ENCODE results near the gene CPLANE1. TPM values are rescaled to one million over a fixed set of nuclear protein-coding genes. Genes with fewer than 3 reads are reported as not detected.
"Not testable (repeated sequence)": the region's sequence is repeated elsewhere in the genome, so short reads cannot be mapped to it uniquely, and the experiment has no call there.

CPLANE1 gene
- total and polyA plus RNA-seq, 12 donors: 3.8 to 29.7 (median 12.7) TPM

DNA sequence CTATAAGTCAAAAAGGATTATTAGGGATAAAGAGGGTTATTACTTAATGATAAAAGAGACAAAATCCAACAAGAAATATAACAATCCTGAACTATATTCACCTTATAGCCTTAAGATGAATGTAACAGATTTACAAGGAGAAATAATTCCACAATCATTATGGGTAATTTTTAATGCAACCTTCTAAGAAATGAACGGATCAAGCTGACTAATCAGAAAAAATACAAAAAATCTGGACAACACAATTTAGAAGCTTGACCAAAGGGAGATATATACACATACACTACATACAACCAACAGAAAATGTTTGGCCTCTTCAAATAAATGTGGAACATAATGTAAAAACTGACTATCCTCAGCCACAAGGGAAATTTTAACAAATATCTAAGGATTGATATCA, 102.3 kb downstream of the CPLANE1 start:
- intact Hi-C loops (cut with DNase I): no loop called here
- 95 to 100% (median 96%) methylated on average over 1 of the region's 1 CpG for WGBS, 4 donors
- no peaks in the 10 kb centered on the region for H3K4me1 ChIP-seq (replicated peaks in 1 of 2)
- no peak for DNase-seq
- H3K36me3 ChIP-seq (replicated peaks in 1 of 2): peaks cover 0 to 6% of the 10 kb centered on the region in 2 donors
- H3K4me3 ChIP-seq: no peak overlapping the region
- H3K9me3 ChIP-seq (replicated peaks in 1 of 3): no peaks in the 10 kb centered on the region
- no peaks in the 10 kb centered on the region for H3K27me3 ChIP-seq
- no peak overlapping the region for H3K27ac ChIP-seq
- no peak for TF ChIP-seq POLR2A (IDR thresholded peaks at IDR 0.05)
- TF ChIP-seq, protein P1, sequence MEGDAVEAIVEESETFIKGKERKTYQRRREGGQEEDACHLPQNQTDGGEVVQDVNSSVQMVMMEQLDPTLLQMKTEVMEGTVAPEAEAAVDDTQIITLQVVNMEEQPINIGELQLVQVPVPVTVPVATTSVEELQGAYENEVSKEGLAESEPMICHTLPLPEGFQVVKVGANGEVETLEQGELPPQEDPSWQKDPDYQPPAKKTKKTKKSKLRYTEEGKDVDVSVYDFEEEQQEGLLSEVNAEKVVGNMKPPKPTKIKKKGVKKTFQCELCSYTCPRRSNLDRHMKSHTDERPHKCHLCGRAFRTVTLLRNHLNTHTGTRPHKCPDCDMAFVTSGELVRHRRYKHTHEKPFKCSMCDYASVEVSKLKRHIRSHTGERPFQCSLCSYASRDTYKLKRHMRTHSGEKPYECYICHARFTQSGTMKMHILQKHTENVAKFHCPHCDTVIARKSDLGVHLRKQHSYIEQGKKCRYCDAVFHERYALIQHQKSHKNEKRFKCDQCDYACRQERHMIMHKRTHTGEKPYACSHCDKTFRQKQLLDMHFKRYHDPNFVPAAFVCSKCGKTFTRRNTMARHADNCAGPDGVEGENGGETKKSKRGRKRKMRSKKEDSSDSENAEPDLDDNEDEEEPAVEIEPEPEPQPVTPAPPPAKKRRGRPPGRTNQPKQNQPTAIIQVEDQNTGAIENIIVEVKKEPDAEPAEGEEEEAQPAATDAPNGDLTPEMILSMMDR (IDR thresholded peaks at IDR 0.05): no peak

- no peaks in the 10 kb centered on the region for H3K9me3 ChIP-seq (replicated peaks in 1 of 3)
- TF ChIP-seq, protein P1 (IDR thresholded peaks at IDR 0.05): no peak
- no peak for TF ChIP-seq POLR2A (IDR thresholded peaks at IDR 0.05)
- H3K4me3 ChIP-seq: no peak overlapping the region
- no peak overlapping the region for H3K27ac ChIP-seq
- H3K4me1 ChIP-seq (replicated peaks in 1 of 2): no peaks in the 10 kb centered on the region
- peaks cover 5 to 13% of the 10 kb centered on the region in 2 donors for H3K36me3 ChIP-seq (replicated peaks in 1 of 2)
- whole genome bisulfite sequencing, 4 donors: 92 to 100% (median 94%) methylated on average over 1 to 2 of the region's 2 CpGs
- H3K27me3 ChIP-seq: no peaks in the 10 kb centered on the region
- intact Hi-C loops (cut with DNase I): no loop called here
- DNase-seq: no peak
Measured at GRCh38 chr5:37136694-37137093, 112.5 kb downstream of the CPLANE1 start.

DNA sequence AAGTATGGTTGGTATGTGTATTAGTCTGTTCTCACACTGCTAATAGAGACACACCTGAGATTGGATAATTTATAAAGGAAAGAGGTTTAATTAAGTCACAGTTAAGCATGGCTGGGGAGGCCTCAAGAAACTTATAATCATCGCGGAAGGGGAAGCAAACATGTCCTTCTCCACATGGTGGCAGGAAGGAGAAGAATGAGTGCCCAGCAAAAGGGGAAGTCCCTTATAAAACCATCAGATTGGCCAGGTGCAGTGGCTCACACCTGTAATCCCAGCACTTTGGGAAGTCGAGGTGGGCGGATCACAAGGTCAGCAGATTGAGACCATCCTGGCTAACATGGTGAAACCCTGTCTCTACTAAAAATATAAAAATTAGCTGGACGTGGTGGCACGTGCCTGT, 113.9 kb downstream of the CPLANE1 start:
- 96 to 97% (median 96%) methylated on average over 6 of the region's 6 CpGs for WGBS, 4 donors
- H3K36me3 ChIP-seq (replicated peaks in 1 of 2); H3K4me1 ChIP-seq (replicated peaks in 1 of 2); intact Hi-C loops (cut with DNase I); H3K27ac ChIP-seq; H3K4me3 ChIP-seq; H3K27me3 ChIP-seq; DNase-seq; H3K9me3 ChIP-seq (replicated peaks in 1 of 3): not testable (repeated sequence)

GRCh38 chr5:37133939-37134338, 115.2 kb downstream of the CPLANE1 start:
- peak in 3 of 7 donors; percentile 13 to 30 (median 23) for DNase-seq
- no peaks in the 10 kb centered on the region for H3K27me3 ChIP-seq
- TF ChIP-seq, protein P1 (IDR thresholded peaks at IDR 0.05): no peak
- TF ChIP-seq POLR2A (IDR thresholded peaks at IDR 0.05): no peak
- no peaks in the 10 kb centered on the region for H3K4me1 ChIP-seq (replicated peaks in 1 of 2)
- H3K4me3 ChIP-seq: no peak overlapping the region
- 89 to 100% (median 92%) methylated on average over 2 of the region's 2 CpGs for WGBS, 4 donors
- H3K9me3 ChIP-seq (replicated peaks in 1 of 3): no peaks in the 10 kb centered on the region
- H3K27ac ChIP-seq: no peak overlapping the region
- H3K36me3 ChIP-seq (replicated peaks in 1 of 2): peaks cover 0 to 5% of the 10 kb centered on the region in 2 donors
- intact Hi-C loops (cut with DNase I): no loop called here

DNA sequence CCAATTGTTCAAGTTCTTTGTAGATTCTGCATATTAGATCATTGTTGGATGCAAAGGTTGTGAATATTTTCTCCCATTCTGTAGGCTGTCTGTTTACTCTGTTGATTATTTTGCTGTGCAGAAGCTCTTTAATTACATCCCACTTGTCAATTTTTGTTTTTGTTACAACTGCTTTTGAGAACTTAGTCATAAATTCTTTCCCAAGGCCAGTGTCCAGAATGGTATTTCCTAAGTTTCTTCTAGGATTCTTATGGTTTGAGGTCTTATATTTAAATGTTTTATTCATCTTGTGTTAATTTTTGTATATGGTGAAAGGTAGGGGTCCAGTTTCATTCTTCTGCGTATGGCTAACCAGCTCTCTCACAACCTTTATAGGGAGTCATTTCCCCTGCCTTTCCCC, 116.5 kb downstream of the CPLANE1 start:
- 96 to 100% (median 99%) methylated on average over 1 of the region's 1 CpG for WGBS, 4 donors
- intact Hi-C loops (cut with DNase I): no loop called here
- H3K9me3 ChIP-seq (replicated peaks in 1 of 3): no peaks in the 10 kb centered on the region
- no peak for DNase-seq
- no peak overlapping the region for H3K27ac ChIP-seq
- no peak for TF ChIP-seq POLR2A (IDR thresholded peaks at IDR 0.05)
- TF ChIP-seq, protein P1 (IDR thresholded peaks at IDR 0.05): no peak
- no peaks in the 10 kb centered on the region for H3K4me1 ChIP-seq (replicated peaks in 1 of 2)
- no peaks in the 10 kb centered on the region for H3K27me3 ChIP-seq
- H3K4me3 ChIP-seq: no peak overlapping the region
- H3K36me3 ChIP-seq (replicated peaks in 1 of 2): no peaks in the 10 kb centered on the region

Data from adrenal gland (tissue), 12 donors.